SK-N-SH (cell line): ENCODE measurements around the gene PHKB. TPM values are rescaled to one million over a fixed set of nuclear protein-coding genes. Genes with fewer than 3 reads are reported as not detected.

Source experiments
- CTCF ChIA-PET: fragments of 300-600, 350-600 bp; formaldehyde crosslinking; extraction: SDS; loops from one replicate; lab custom pipeline; 2021; lab: Yijun Ruan, JAX
- POLR2A ChIA-PET: fragments of 350-600 bp; sonication (Branson Sonifier 250); formaldehyde crosslinking; extraction: SDS; loops from one replicate; lab custom pipeline; 2020; ENCODE audit warnings: antibody characterized with exemption, inconsistent platforms; lab: Yijun Ruan, JAX
- DNase-seq: peaks from one replicate; pipeline ENCODE4 v3.0.0; 2012
- H2AFZ ChIP-seq: fragments of 200-600 bp; sonication (generic); 2 replicates; pipeline ENCODE4 v1.8.1; 2016; ENCODE audit warnings: antibody characterized with exemption, mild to moderate bottlenecking, low read depth
- H3F3A ChIP-seq: fragments of 200-600 bp; sonication (generic); replicated peaks from 2 replicates; pipeline ENCODE3; 2016; ENCODE audit warnings: antibody characterized with exemption, mild to moderate bottlenecking; ENCODE audit not compliant: insufficient read depth
- H3K27ac ChIP-seq, 2 experiments: fragments of 200-500 bp in 1 of 2; fragments of 200-600 bp in 1 of 2; sonication (Bioruptor generic) in 1 of 2; sonication (generic), shearing (Covaris generic) in 1 of 2; 2 replicates each; pipeline versions ENCODE4 v1.5.1 to v1.6.1; 2014 to 2016; ENCODE audit warnings: low read depth in 2 of 2, inconsistent platforms in 1 of 2, low read length in 1 of 2, mild to moderate bottlenecking in 1 of 2, mixed read lengths in 1 of 2
- H3K27me3 ChIP-seq: fragments of 200-600 bp; sonication (generic), shearing (Covaris generic); 2 replicates; pipeline ENCODE4 v1.6.1; 2016; ENCODE audit warnings: mixed run types; ENCODE audit not compliant: insufficient read depth
- H3K36me3 ChIP-seq, 2 experiments: fragments of 200-500 bp in 1 of 2; fragments of 200-600 bp in 1 of 2; sonication (Bioruptor generic) in 1 of 2; sonication (generic) in 1 of 2; replicated peaks in 1 of 2; 2 replicates each; pipeline versions ENCODE3 to v1.5.1; 2014 to 2016; ENCODE audit warnings: low read length in 1 of 2, mild to moderate bottlenecking in 1 of 2; ENCODE audit not compliant: insufficient read depth in 2 of 2, control insufficient read depth in 1 of 2
- H3K4me1 ChIP-seq, 2 experiments: fragments of 200-500 bp in 1 of 2; fragments of 200-600 bp in 1 of 2; sonication (Bioruptor generic) in 1 of 2; sonication (generic), shearing (Covaris generic) in 1 of 2; 2 replicates each; pipeline versions ENCODE4 v1.5.1 to v1.6.1; 2014 to 2016; ENCODE audit warnings: low read depth in 1 of 2, low read length in 1 of 2, mixed run types in 1 of 2; ENCODE audit not compliant: insufficient read depth in 2 of 2, control insufficient read depth in 1 of 2
- H3K4me2 ChIP-seq: fragments of 200-600 bp; sonication (generic), shearing (Covaris generic); 2 replicates; pipeline ENCODE4 v1.6.1; 2017; ENCODE audit warnings: mixed run types
- H3K4me3 ChIP-seq, 2 experiments: fragments of 200-500 bp in 1 of 2; fragments of 200-600 bp in 1 of 2; sonication (Bioruptor generic) in 1 of 2; sonication (generic), shearing (Covaris generic) in 1 of 2; 2 replicates each; pipeline versions ENCODE4 v1.5.1 to v1.8.1; 2014 to 2016; ENCODE audit warnings: low read depth in 2 of 2, inconsistent platforms in 1 of 2, low read length in 1 of 2, mild to moderate bottlenecking in 1 of 2, mixed read lengths in 1 of 2, moderate library complexity in 1 of 2
- H3K79me2 ChIP-seq: fragments of 200-600 bp; sonication (generic); 2 replicates; pipeline ENCODE4 v1.8.1; 2017; ENCODE audit warnings: mild to moderate bottlenecking; ENCODE audit not compliant: insufficient read depth
- H3K9ac ChIP-seq: fragments of 200-600 bp; sonication (generic); 2 replicates; pipeline ENCODE4 v1.6.1; 2017; ENCODE audit warnings: mixed run types
- H3K9me2 ChIP-seq: fragments of 200-600 bp; sonication (generic); 2 replicates; pipeline ENCODE4 v1.6.1; 2017; ENCODE audit warnings: mixed run types
- H3K9me3 ChIP-seq: fragments of 200-600 bp; sonication (generic); 2 replicates; pipeline ENCODE4 v1.6.1; 2017; ENCODE audit warnings: mixed run types, mild to moderate bottlenecking, moderate library complexity
- H4K20me1 ChIP-seq: fragments of 200-600 bp; sonication (generic); 2 replicates; pipeline ENCODE4 v1.6.1; 2017; ENCODE audit warnings: mild to moderate bottlenecking, mixed run types; ENCODE audit not compliant: insufficient read depth
- CHD2 ChIP-seq: fragments of 150-350 bp; IDR thresholded peaks from 2 replicates; pipeline ENCODE4 v1.6.1; 2018; ENCODE audit warnings: low read length; ENCODE audit not compliant: partially characterized antibody
- ELF1 ChIP-seq: IDR thresholded peaks from 2 replicates; pipeline ENCODE4 v1.4.0; 2012
- EP300 ChIP-seq, 2 experiments: IDR thresholded peaks; 2 replicates each; pipeline versions ENCODE4 v1.4.0 to v1.6.1; 2012; ENCODE audit warnings: borderline replicate concordance in 1 of 2, low read depth in 1 of 2, low read length in 1 of 2
- FOXM1 ChIP-seq: IDR thresholded peaks from 2 replicates; pipeline ENCODE4 v1.4.0; 2012; ENCODE audit warnings: low read depth, mild to moderate bottlenecking
- JUND ChIP-seq: IDR thresholded peaks from 2 replicates; pipeline ENCODE4 v1.4.0; 2012
- RFX5 ChIP-seq: IDR thresholded peaks from 2 replicates; pipeline ENCODE4 v1.6.1; 2012; ENCODE audit warnings: mild to moderate bottlenecking, improper control_type of control experiment, low read length
- SMC3 ChIP-seq: IDR thresholded peaks from 2 replicates; pipeline ENCODE4 v1.6.1; 2012; ENCODE audit warnings: low read depth, low read length, improper control_type of control experiment
- TAF1 ChIP-seq: IDR thresholded peaks from 2 replicates; pipeline ENCODE4 v1.6.1; 2012; ENCODE audit warnings: low read depth, mild to moderate bottlenecking, low read length, moderate library complexity, borderline replicate concordance
- TCF12 ChIP-seq: IDR thresholded peaks from 2 replicates; pipeline ENCODE4 v1.4.0; 2012
- TEAD4 ChIP-seq: IDR thresholded peaks from 2 replicates; pipeline ENCODE4 v1.4.0; 2012; ENCODE audit warnings: mild to moderate bottlenecking, borderline replicate concordance; ENCODE audit not compliant: insufficient read depth
- ZBTB33 ChIP-seq: IDR thresholded peaks from 2 replicates; pipeline ENCODE4 v1.4.0; 2012; ENCODE audit warnings: low read depth, borderline replicate concordance
- WGBS: methylation state at CpG from one replicate; pipeline ENCODE4 v1.1.6; 2017; ENCODE audit warnings: low lambda C conversion rate; 5-methylcytosine and 5-hydroxymethylcytosine counted together
- polyA plus RNA-seq, 3 experiments: library from polyadenylated mRNA; depleted of rRNA; stranded (reverse); fragments of >200 nt; gene quantifications; 2 replicates each; pipeline ENCODE4 v1.2.3, GENCODE V29; 2012
- TF ChIP-seq, protein P1 (sequence below): IDR thresholded peaks from 2 replicates; pipeline ENCODE4 v1.6.1; 2012; ENCODE audit warnings: mild to moderate bottlenecking, low read depth, low read length, moderate library complexity

Gene PHKB
- polyA plus RNA-seq, 1 of the 3 experiments (the other 2 are of a cell fraction): 20.8 TPM

GRCh38 chr16:47726031-47726675 lies 265.0 kb downstream of the PHKB start (continued):
- TF ChIP-seq TEAD4 (no peak), CHD2 (no peak)

- WGBS: 83% methylated on average over 6 of the region's 6 CpGs
- Histone ChIP-seq H3K79me2 (no peaks in the 10 kb centered on the region), H4K20me1 (no peaks in the 10 kb centered on the region), H3K4me3 (no peak overlapping the region), H2AFZ (no peak overlapping the region), H3K27ac (no peak overlapping the region), H3K36me3 (no peaks in the 10 kb centered on the region), H3K27me3 (no peaks in the 10 kb centered on the region), H3K9me3 (no peaks in the 10 kb centered on the region), H3K4me2 (no peak overlapping the region), H3K4me1 (0 out of 4 replicates have a peak, but pooled peaks cover 0 to 13% of the 10 kb centered on the region in 2 experiments), H3K9ac (no peak overlapping the region), H3F3A (peaks cover 7% of the 10 kb centered on the region), H3K9me2 (no peaks in the 10 kb centered on the region)
- POLR2A ChIA-PET: no interaction called here
- TF ChIP-seq JUND (no peak), SMC3 (no peak), ELF1 (no peak), EP300 (IDR thresholded peaks at IDR 0.05; ENCODE audit: borderline replicate concordance in 1 of 2, low read depth in 1 of 2, low read length in 1 of 2) (no peak), FOXM1 (no peak), TCF12 (no peak), RFX5 (no peak), TAF1 (no peak), ZBTB33 (no peak)
- TF ChIP-seq, protein P1, sequence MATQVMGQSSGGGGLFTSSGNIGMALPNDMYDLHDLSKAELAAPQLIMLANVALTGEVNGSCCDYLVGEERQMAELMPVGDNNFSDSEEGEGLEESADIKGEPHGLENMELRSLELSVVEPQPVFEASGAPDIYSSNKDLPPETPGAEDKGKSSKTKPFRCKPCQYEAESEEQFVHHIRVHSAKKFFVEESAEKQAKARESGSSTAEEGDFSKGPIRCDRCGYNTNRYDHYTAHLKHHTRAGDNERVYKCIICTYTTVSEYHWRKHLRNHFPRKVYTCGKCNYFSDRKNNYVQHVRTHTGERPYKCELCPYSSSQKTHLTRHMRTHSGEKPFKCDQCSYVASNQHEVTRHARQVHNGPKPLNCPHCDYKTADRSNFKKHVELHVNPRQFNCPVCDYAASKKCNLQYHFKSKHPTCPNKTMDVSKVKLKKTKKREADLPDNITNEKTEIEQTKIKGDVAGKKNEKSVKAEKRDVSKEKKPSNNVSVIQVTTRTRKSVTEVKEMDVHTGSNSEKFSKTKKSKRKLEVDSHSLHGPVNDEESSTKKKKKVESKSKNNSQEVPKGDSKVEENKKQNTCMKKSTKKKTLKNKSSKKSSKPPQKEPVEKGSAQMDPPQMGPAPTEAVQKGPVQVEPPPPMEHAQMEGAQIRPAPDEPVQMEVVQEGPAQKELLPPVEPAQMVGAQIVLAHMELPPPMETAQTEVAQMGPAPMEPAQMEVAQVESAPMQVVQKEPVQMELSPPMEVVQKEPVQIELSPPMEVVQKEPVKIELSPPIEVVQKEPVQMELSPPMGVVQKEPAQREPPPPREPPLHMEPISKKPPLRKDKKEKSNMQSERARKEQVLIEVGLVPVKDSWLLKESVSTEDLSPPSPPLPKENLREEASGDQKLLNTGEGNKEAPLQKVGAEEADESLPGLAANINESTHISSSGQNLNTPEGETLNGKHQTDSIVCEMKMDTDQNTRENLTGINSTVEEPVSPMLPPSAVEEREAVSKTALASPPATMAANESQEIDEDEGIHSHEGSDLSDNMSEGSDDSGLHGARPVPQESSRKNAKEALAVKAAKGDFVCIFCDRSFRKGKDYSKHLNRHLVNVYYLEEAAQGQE: no peak
- CTCF ChIA-PET: interaction anchor here (0.7 kb wide), 2 partner anchors 46 to 254 kb away, joined by 3 read pairs; no protein-coding TSS in a partner anchor
- DNase-seq: no peak
These were observed 266.0 kb downstream of the PHKB start for GRCh38 chr16:47727131-47727530.
